Pancreas (tissue), 10 donors: ENCODE results near the gene NLRP6. TPM values are rescaled to one million over a fixed set of nuclear protein-coding genes. Genes with fewer than 3 reads are reported as not detected.
A peak's percentile ranks its signal among the peaks of the same experiment; 100 is the strongest.
"Not testable (repeated sequence)": the region's sequence is repeated elsewhere in the genome, so short reads cannot be mapped to it uniquely, and the experiment has no call there.

Experiments used
- ATAC-seq, 4 donors: fragments of 200-7000 bp; cut with Tn5 transposase; one replicate each; pipeline versions ENCODE4 v1.8.0 to v1.9.1; 2020; ENCODE audit warnings: mild to moderate bottlenecking in 4 of 4, moderate library complexity in 4 of 4
- DNase-seq, 6 donors: peaks; one replicate each; pipeline ENCODE4 v3.0.0-alpha.2; 2020
- FAIRE-seq: peaks from 2 replicates; lab custom pipeline; 2012; peaks lifted over from hg19 to GRCh38; lab: Jason Lieb, UNC
- H3K27ac ChIP-seq, 4 donors: fragments of 200-600 bp; sonication (generic); 1 replicate in 3 of 4; 2 replicates in 1 of 4; pipeline versions ENCODE4 v1.5.0 to v1.8.0; 2020
- H3K27me3 ChIP-seq, 4 donors: fragments of 200-600 bp; one replicate each; pipeline ENCODE4 v1.8.0; 2021
- H3K36me3 ChIP-seq, 3 donors: fragments of 200-600 bp; sonication (generic) in 1 of 3; one replicate each; pipeline versions ENCODE4 v1.5.0 to v1.8.0; 2020 to 2021
- H3K4me1 ChIP-seq, 3 donors: fragments of 200-600 bp; one replicate each; pipeline ENCODE4 v1.8.0; 2021
- H3K4me3 ChIP-seq, 4 donors: fragments of 200-600 bp; sonication (generic) in 2 of 4; one replicate each; pipeline versions ENCODE4 v1.5.0 to v1.8.0; 2020 to 2021
- H3K9me3 ChIP-seq, 4 donors: fragments of 200-600 bp; one replicate each; pipeline ENCODE4 v1.8.0; 2021
- CTCF ChIP-seq, 4 donors: fragments of 200-600 bp; sonication (generic) in 3 of 4; IDR thresholded peaks; one replicate each; pipeline versions ENCODE4 v1.5.0 to v1.8.0; 2021; ENCODE audit warnings: antibody characterized with exemption in 4 of 4
- WGBS, 2 donors: extraction: QIAGEN DNeasy Blood & Tissue Kit; methylation state at CpG; one replicate each; pipeline ENCODE4 v1.1.7; 2013; 5-methylcytosine and 5-hydroxymethylcytosine counted together
- intact Hi-C, 3 donors: fragments of 100-400 bp; cut with DNase I; formaldehyde crosslinking; loops; one replicate each; pipeline versions ENCODE4 v1.11.1 to v1.14.2; 2022
- polyA plus RNA-seq, 2 donors: library from polyadenylated mRNA; stranded (reverse); fragments of 200-250 nt; gene quantifications; one replicate each; pipeline ENCODE4 v1.2.3, GENCODE V29; 2013
- total RNA-seq, 6 donors: library from RNA; stranded (reverse); fragmentation: NEBNext Ultra II Directional in 4 of 6; extraction: Animal tissue kit (Norgen Biotek cat#: 25700) in 4 of 6; gene quantifications; one replicate each; pipeline versions ENCODE4 v1.2.1 to v1.2.4, GENCODE V29; 2021 to 2023
- donor health status: healthy with polysubstance abuse.
- donor health status: DM: no; HTN: no; CAD: no; lungs with moderate emphysema.
- donor health status: DM: no; HTN: no; CAD: no.
- donor health status: control.
- donor health status: control.
- donor health status: Bipolar disorder and iron deficiency.
- donor health status: DM: yes; HTN: yes; CAD: no.
- donor health status: DM: no; HTN: no; CAD: no.
- donor health status: DM: no; HTN: no; CAD: no.
- donor health status: DM: yes; HTN: yes; CAD: no.

Gene NLRP6
- total and polyA plus RNA-seq, 8 donors = 0.05 to 0.23 (median 0.19) TPM; not detected in 2

- FAIRE-seq = no peak
- H3K27ac ChIP-seq = peak overlapping the region; percentile 55 to 84 (median 70)
- H3K27me3 ChIP-seq = no peaks in the 10 kb centered on the region
- ATAC-seq = no peak
- peaks cover 0 to 5% (median 3%) of the 10 kb centered on the region in 3 donors for H3K4me1 ChIP-seq
- peak in 2 of 6 donors; percentile 33 to 65 for DNase-seq
- TF ChIP-seq CTCF (IDR thresholded peaks at IDR 0.05) = no peak
- no peaks in the 10 kb centered on the region for H3K36me3 ChIP-seq
- H3K9me3 ChIP-seq = no peaks in the 10 kb centered on the region
- no peak overlapping the region for H3K4me3 ChIP-seq
- intact Hi-C loops = loop anchor here in 2 of 3 donors (5.0 to 10.0 kb wide), 2 partner anchors 45 to 48 kb away; no protein-coding TSS in a partner anchor
- 83 to 86% methylated on average over 17 of the region's 17 CpGs for whole genome bisulfite sequencing, 2 donors
Measured at GRCh38 chr11:306645-307371, 28.6 kb downstream of the NLRP6 start.

GRCh38 chr11:307766-308708, 29.8 kb downstream of the NLRP6 start, which contains the start of gene IFITM2:
IFITM2 (plus strand) TSS chr11:307816; CDS start chr11:308193, 377 bp downstream.
- not testable (repeated sequence) for H3K9me3 ChIP-seq, H3K27me3 ChIP-seq, H3K36me3 ChIP-seq, H3K4me1 ChIP-seq, FAIRE-seq
- H3K27ac ChIP-seq = peak within 1 kb of the TSS; percentile 55 to 84 (median 70)
- ATAC-seq (peak; percentile 10 to 66 (median 48)), DNase-seq (peak; percentile 45 to 66 (median 56))
- WGBS, 2 donors = 31 to 37% methylated on average over 24 to 27 of the region's 28 CpGs
- peak within 1 kb of the TSS in 2 of 4 donors; percentile 18 to 49 for H3K4me3 ChIP-seq
- intact Hi-C loops = loop anchor here in 2 of 3 donors (5.0 to 10.0 kb wide), 2 partner anchors 44 to 47 kb away; no protein-coding TSS in a partner anchor

GRCh38 chr11:308740-309665, 30.8 kb downstream of the NLRP6 start:
- intact Hi-C loops = loop anchor here in 2 of 3 donors (5.0 to 10.0 kb wide), 2 partner anchors 43 to 46 kb away; no protein-coding TSS in a partner anchor
- peak in 3 of 6 donors; percentile 2 to 21 (median 20) for DNase-seq
- H3K4me1 ChIP-seq, H3K36me3 ChIP-seq, H3K9me3 ChIP-seq, ATAC-seq, H3K27me3 ChIP-seq, FAIRE-seq: not testable (repeated sequence)
- H3K4me3 ChIP-seq = peak overlapping the region in 3 of 4 donors; percentile 2 to 49 (median 23)
- H3K27ac ChIP-seq = peak overlapping the region in 3 of 4 donors; percentile 32 to 84 (median 76)
- 67 to 69% methylated on average over 21 to 24 of the region's 24 CpGs for WGBS, 2 donors

- not testable (repeated sequence) for H3K4me1 ChIP-seq, H3K27me3 ChIP-seq, FAIRE-seq, H3K9me3 ChIP-seq, H3K36me3 ChIP-seq
- H3K27ac ChIP-seq = peak overlapping the region in 2 of 4 donors; percentile 76 to 84
- peak overlapping the region in 2 of 4 donors; percentile 23 to 49 for H3K4me3 ChIP-seq
- 14 to 17% methylated on average over 5 of the region's 18 CpGs for WGBS, 2 donors
- ATAC-seq (peak; percentile 36 to 59 (median 54)), DNase-seq (peak in 2 of 6 donors; percentile 20 to 55)
- intact Hi-C loops = loop anchor here in 2 of 3 donors (5.0 to 10.0 kb wide), 2 partner anchors 42 to 45 kb away; no protein-coding TSS in a partner anchor
Measured at GRCh38 chr11:309979-310572, 31.9 kb downstream of the NLRP6 start.

GRCh38 chr11:311013-311748, 33.0 kb downstream of the NLRP6 start:
- peak overlapping the region in 1 of 4 donors; percentile 2 for H3K4me3 ChIP-seq
- H3K27me3 ChIP-seq, H3K36me3 ChIP-seq, H3K4me1 ChIP-seq, intact Hi-C loops, H3K27ac ChIP-seq, FAIRE-seq, H3K9me3 ChIP-seq: not testable (repeated sequence)
- peak; percentile 77 to 83 (median 80) for ATAC-seq
- 6% methylated on average over 8 to 9 of the region's 71 CpGs for WGBS, 2 donors
- peak in 3 of 6 donors; percentile 2 to 45 (median 31) for DNase-seq
